GM12892 (cell line): ENCODE results near the gene JCHAIN.

Experiments used
- POLR2A ChIP-seq: IDR thresholded peaks from 2 replicates; pipeline ENCODE4 v1.6.1; 2011; ENCODE audit warnings: low read depth, low read length, control low read depth
- POLR2AphosphoS5 ChIP-seq: IDR thresholded peaks from 2 replicates; pipeline ENCODE4 v1.6.1; 2011; ENCODE audit warnings: low read depth, low read length, control low read depth
- TAF1 ChIP-seq: IDR thresholded peaks from 2 replicates; pipeline ENCODE4 v1.6.1; 2011; ENCODE audit warnings: low read depth, mild to moderate bottlenecking, control low read depth, low read length, borderline replicate concordance

- TF ChIP-seq POLR2AphosphoS5, result no peak
- no peak for TF ChIP-seq POLR2A
- no peak for TF ChIP-seq TAF1
Measured at GRCh38 chr4:70706044-70706461, 39.7 kb upstream of the JCHAIN start.
